Peyer's patch (tissue), 4 donors: ENCODE data around the gene MAN1A1. TPM values are rescaled to one million over a fixed set of nuclear protein-coding genes. Genes with fewer than 3 reads are reported as not detected.

ENCODE experiments used
- DNase-seq, 3 donors: peaks; one replicate each; pipeline ENCODE4 v3.0.0-alpha.2; 2017 to 2019
- H3K27ac ChIP-seq, 4 donors: fragments of 200-600 bp; sonication (generic); one replicate each; pipeline ENCODE4 v1.5.1; 2016 to 2019
- H3K27me3 ChIP-seq, 2 donors: fragments of 200-600 bp; sonication (generic); one replicate each; pipeline ENCODE4 v1.5.1; 2019
- H3K36me3 ChIP-seq, 3 donors: fragments of 200-600 bp; sonication (generic); one replicate each; pipeline ENCODE4 v1.5.1; 2016 to 2019
- H3K4me1 ChIP-seq, 4 donors: fragments of 200-600 bp; sonication (generic); one replicate each; pipeline ENCODE4 v1.5.1; 2016 to 2019
- H3K4me3 ChIP-seq, 4 donors: fragments of 200-600 bp; sonication (generic); 1 replicate in 3 of 4; 2 replicates in 1 of 4; pipeline ENCODE4 v1.5.1; 2016 to 2019; ENCODE audit warnings: mild to moderate bottlenecking in 1 of 4
- H3K9me3 ChIP-seq, 4 donors: fragments of 200-600 bp; sonication (generic); one replicate each; pipeline ENCODE4 v1.5.1; 2016 to 2019; ENCODE audit warnings: mild to moderate bottlenecking in 1 of 4
- CTCF ChIP-seq, 6 experiments: fragments of 450-650 bp in 4 of 6; fragments of 200-600 bp in 2 of 6; sonication (generic) in 1 of 6; IDR thresholded peaks; one replicate each; pipeline ENCODE4 v1.5.1; 2017 to 2019; ENCODE audit warnings: antibody characterized with exemption in 6 of 6, mild to moderate bottlenecking in 3 of 6, moderate library complexity in 1 of 6
- POLR2A ChIP-seq, 2 donors: fragments of 450-650 bp; IDR thresholded peaks; one replicate each; pipeline ENCODE4 v1.5.1; 2017; ENCODE audit warnings: antibody characterized with exemption in 2 of 2, mild to moderate bottlenecking in 2 of 2, moderate library complexity in 2 of 2
- total RNA-seq, 4 donors: library from RNA; depleted of rRNA; stranded (reverse); fragments of >200 nt; gene quantifications; one replicate each; pipeline ENCODE4 v1.1.0, GENCODE V29; 2016

The MAN1A1 gene
- total RNA-seq, 4 donors from 2014 or later = 43.7 to 158 (median 103) TPM

GRCh38 chr6:119274197-119274595 is 75.4 kb downstream of the MAN1A1 start:
- Histone ChIP-seq H3K36me3 (peaks cover 0 to 12% (median 2%) of the 10 kb centered on the region in 3 donors), H3K27me3 (no peaks in the 10 kb centered on the region), H3K27ac (no peak overlapping the region), H3K4me1 (no peaks in the 10 kb centered on the region), H3K4me3 (no peak overlapping the region), H3K9me3 (peaks cover 0 to 7% (median 0%) of the 10 kb centered on the region in 4 donors)
- TF ChIP-seq CTCF (IDR thresholded peaks at IDR 0.05) (no peak), POLR2A (IDR thresholded peaks at IDR 0.05) (no peak)
- DNase-seq = no peak

GRCh38 chr6:119273272-119274196 is 76.0 kb downstream of the MAN1A1 start:
- H3K9me3 ChIP-seq = peaks cover 0 to 7% (median 0%) of the 10 kb centered on the region in 4 donors
- H3K4me3 ChIP-seq = no peak overlapping the region
- H3K27ac ChIP-seq = no peak overlapping the region
- H3K36me3 ChIP-seq = peaks cover 0 to 12% (median 2%) of the 10 kb centered on the region in 3 donors
- no peak for DNase-seq
- H3K4me1 ChIP-seq = no peaks in the 10 kb centered on the region
- H3K27me3 ChIP-seq = no peaks in the 10 kb centered on the region
- no peak for TF ChIP-seq POLR2A (IDR thresholded peaks at IDR 0.05)
- no peak for TF ChIP-seq CTCF (IDR thresholded peaks at IDR 0.05)

- Histone ChIP-seq H3K27me3 (no peaks in the 10 kb centered on the region), H3K9me3 (peaks cover 0 to 7% (median 0%) of the 10 kb centered on the region in 4 donors), H3K4me3 (no peak overlapping the region), H3K36me3 (peaks cover 0 to 12% (median 2%) of the 10 kb centered on the region in 3 donors), H3K4me1 (no peaks in the 10 kb centered on the region), H3K27ac (no peak overlapping the region)
- TF ChIP-seq CTCF (IDR thresholded peaks at IDR 0.05) = no peak
- TF ChIP-seq POLR2A (IDR thresholded peaks at IDR 0.05) = no peak
- DNase-seq = no peak
These were observed 79.0 kb downstream of the MAN1A1 start for GRCh38 chr6:119270545-119270944.

GRCh38 chr6:119269266-119270103 is 80.1 kb downstream of the MAN1A1 start:
- DNase-seq = no peak
- H3K27me3 ChIP-seq = no peaks in the 10 kb centered on the region
- peaks cover 0 to 12% (median 2%) of the 10 kb centered on the region in 3 donors for H3K36me3 ChIP-seq
- TF ChIP-seq CTCF (IDR thresholded peaks at IDR 0.05) (no peak), POLR2A (IDR thresholded peaks at IDR 0.05) (no peak)
- peaks cover 0 to 7% (median 0%) of the 10 kb centered on the region in 4 donors for H3K9me3 ChIP-seq
- H3K27ac ChIP-seq = no peak overlapping the region
- H3K4me1 ChIP-seq = no peaks in the 10 kb centered on the region
- no peak overlapping the region for H3K4me3 ChIP-seq

- Histone ChIP-seq H3K27ac (no peak overlapping the region), H3K27me3 (no peaks in the 10 kb centered on the region), H3K4me3 (no peak overlapping the region), H3K9me3 (peaks cover 0 to 7% (median 0%) of the 10 kb centered on the region in 4 donors), H3K36me3 (peaks cover 0 to 12% (median 2%) of the 10 kb centered on the region in 3 donors), H3K4me1 (no peaks in the 10 kb centered on the region)
- no peak for DNase-seq
- TF ChIP-seq POLR2A (IDR thresholded peaks at IDR 0.05) (no peak), CTCF (IDR thresholded peaks at IDR 0.05) (no peak)
These were observed 82.2 kb downstream of the MAN1A1 start for GRCh38 chr6:119267126-119267905.
